ENCODE results near the gene KRTAP2-3. TPM values are rescaled to one million over a fixed set of nuclear protein-coding genes. Genes with fewer than 3 reads are reported as not detected.
"Not testable (repeated sequence)": the region's sequence is repeated elsewhere in the genome, so short reads cannot be mapped to it uniquely, and the experiment has no call there.

KRTAP2-3 gene
- not detected for total RNA-seq

DNA sequence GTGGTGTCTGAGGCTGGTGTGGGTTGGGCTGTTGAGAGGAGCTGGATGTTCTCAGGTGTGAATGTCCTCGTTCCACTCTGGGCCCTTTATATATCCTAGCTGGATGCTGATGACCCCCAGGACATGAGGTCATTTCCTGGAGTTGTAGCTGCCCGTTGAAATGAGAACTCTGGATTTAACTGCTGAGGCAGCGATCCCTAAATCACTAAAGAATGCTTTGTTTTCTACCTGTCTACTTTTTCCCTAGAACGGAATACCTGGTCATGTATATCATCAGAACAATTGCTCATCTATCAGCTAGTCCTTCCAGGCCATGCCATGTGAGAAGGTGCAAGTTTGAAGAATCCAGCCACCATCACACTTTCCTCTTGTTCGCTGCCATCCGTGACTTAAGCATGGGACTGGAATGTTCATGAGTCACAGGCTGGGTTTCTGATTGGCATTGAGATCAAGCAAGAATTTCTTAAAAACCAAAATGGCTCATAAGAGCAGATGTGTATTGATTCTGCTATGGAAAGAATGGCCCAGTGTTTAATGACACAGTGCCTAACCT is at the start of gene KRTAP2-3:
TSS of gene KRTAP2-3 (minus strand) at position 63 of the 553 bp plus-strand sequence. CDS start 64 bp downstream, outside the sequence.
- DNase-seq = no peak

GRCh38 chr17:41108728-41109386 is 48.9 kb upstream of the KRTAP2-3 start:
- DNase-seq = not testable (repeated sequence)

- DNase-seq = no peak
Observed at GRCh38 chr17:41107941-41108450, 48.1 kb upstream of the KRTAP2-3 start.

DNA sequence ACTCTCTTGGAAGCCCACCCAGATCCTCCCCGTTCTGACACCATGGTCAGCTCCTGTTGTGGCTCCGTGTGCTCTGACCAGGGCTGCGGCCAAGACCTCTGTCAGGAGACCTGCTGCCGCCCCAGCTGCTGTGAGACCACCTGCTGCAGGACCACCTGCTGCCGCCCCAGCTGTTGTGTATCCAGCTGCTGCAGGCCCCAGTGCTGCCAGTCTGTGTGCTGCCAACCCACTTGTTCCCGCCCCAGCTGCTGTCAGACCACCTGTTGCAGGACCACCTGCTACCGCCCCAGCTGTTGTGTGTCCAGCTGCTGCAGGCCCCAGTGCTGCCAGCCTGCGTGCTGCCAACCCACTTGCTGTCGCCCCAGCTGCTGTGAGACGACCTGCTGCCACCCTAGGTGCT is 45.4 kb upstream of the KRTAP2-3 start, which contains the start of gene KRTAP4-9:
TSS of gene KRTAP4-9 (plus strand) at position 43 of the 400 bp plus-strand sequence. CDS start at position 43, 0 bp downstream.
- DNase-seq = not testable (repeated sequence)

DNA sequence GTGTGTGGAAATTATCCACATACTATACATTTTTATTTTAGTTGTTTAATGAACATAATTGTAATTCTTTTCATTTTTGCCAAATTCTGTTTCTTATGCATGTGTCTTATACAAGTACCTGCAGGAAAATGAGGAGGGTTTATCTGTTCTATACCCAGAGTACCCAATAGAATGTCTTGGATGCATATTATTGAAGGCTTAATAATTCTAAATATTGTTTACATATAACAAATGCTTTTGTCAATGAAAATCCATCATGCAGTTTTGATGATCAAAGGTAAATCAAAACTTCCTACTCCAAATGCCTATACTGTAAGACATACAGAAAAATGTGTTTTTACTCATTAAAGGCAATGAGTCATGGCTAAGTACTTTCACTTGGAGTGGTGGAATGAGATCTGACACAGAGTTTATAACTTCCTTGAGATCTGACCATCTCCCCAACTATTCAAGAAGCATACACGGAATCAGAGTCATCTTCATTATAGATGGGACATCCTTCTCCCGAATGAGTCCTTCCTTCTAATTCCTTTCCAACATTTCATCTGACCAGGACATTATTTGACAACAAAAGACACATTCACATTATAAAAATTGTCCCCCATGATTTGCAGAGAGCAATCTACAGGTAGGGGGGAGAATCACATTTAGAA is 44.6 kb upstream of the KRTAP2-3 start:
- DNase-seq = not testable (repeated sequence)

DNA sequence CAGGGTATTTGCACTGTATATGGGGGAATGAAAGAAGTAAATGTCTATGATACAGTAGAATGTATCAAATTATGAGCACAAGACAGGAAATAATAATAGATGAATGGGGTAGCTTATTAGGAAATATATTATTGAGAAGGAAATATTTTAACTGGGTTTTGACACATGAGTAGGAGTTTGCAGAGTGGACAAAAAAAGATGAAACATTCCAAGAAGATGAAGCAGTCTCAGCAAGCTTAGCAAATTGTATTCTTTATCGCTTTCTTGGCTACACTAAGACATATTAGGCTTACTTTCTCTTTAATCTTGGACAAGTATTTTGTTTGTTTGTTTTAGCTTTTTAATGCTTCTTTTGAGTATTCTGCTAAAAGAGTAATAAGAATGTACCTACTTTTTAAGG is 44.0 kb upstream of the KRTAP2-3 start:
- DNase-seq = no peak

DNA sequence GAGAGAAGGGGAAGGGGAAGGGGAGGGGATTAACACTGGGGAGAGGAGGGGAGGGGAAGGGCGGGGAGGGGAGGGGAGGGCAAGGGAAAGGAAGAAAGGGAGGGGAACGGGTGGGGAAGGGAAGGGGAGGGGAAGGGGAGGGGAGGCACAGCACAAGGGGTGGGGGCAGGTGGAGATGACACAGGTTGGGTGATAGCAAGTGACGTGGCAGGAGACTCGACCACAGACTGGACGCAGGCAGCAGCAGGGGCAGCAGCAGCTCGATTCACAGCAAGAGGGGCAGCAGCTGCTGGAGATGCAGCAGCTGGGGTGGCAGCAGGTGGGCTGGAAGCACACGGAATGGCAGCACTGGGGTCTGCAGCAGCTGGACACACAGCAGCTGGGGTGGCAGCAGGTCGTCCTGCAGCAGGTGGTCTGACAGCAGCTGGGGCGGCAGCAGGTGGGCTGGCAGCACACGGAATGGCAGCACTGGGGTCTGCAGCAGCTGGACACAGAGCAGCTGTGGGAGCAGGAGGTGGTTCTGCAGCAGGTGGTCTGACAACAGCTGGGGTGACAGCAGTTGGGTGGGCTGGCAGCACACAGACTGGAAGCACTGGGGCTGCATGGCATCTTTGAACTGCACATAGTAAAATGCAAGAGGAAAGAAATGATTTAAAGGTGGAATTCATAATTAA is 41.8 kb upstream of the KRTAP2-3 start, which contains the start of gene KRTAP4-16:
TSS of gene KRTAP4-16 (minus strand) at position 624 of the 674 bp plus-strand sequence. CDS start at position 624, 0 bp downstream.
- DNase-seq = no peak

GRCh38 chr17:41099682-41100480 is 40.0 kb upstream of the KRTAP2-3 start:
- DNase-seq = not testable (repeated sequence)

GRCh38 chr17:41098481-41098880 is 38.6 kb upstream of the KRTAP2-3 start:
- DNase-seq = no peak

DNA sequence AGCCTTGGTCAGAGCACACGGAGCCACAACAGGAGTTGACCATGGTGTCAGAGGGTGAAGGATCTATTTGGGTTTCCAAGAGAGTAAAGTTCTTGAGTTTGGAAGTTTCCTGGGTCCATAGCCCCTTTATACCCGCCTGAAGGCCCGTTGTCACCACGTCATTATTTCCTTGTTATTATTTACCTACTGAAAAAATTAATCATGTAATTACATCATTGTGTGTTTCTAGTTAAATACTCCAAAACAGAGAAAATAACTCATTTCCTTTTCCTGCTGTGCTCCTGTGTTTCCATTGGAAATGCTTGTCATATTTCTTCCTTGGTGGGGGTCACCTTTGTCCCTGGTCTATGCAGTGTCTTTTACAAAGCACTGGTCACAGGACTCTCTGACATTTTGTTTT is 38.1 kb upstream of the KRTAP2-3 start, which contains the start of gene KRTAP4-8:
TSS of gene KRTAP4-8 (minus strand) at position 101 of the 400 bp plus-strand sequence. CDS start at position 43, 58 bp downstream.
- DNase-seq = no peak

GRCh38 chr17:41096055-41096454 is 36.1 kb upstream of the KRTAP2-3 start:
- DNase-seq = no peak

- DNase-seq = not testable (repeated sequence)
Observed at GRCh38 chr17:41088760-41089352, 28.9 kb upstream of the KRTAP2-3 start.

GRCh38 chr17:41084100-41084856 is 24.4 kb upstream of the KRTAP2-3 start, which contains the start of gene KRTAP4-7:
Gene KRTAP4-7 (plus strand): TSS chr17:41084150. CDS start chr17:41084207, 57 bp downstream.
- DNase-seq = not testable (repeated sequence)

- not testable (repeated sequence) for DNase-seq
Observed at GRCh38 chr17:41083427-41083826, 23.5 kb upstream of the KRTAP2-3 start.

- no peak for DNase-seq
Observed at GRCh38 chr17:41082626-41083025, 22.7 kb upstream of the KRTAP2-3 start.

DNA sequence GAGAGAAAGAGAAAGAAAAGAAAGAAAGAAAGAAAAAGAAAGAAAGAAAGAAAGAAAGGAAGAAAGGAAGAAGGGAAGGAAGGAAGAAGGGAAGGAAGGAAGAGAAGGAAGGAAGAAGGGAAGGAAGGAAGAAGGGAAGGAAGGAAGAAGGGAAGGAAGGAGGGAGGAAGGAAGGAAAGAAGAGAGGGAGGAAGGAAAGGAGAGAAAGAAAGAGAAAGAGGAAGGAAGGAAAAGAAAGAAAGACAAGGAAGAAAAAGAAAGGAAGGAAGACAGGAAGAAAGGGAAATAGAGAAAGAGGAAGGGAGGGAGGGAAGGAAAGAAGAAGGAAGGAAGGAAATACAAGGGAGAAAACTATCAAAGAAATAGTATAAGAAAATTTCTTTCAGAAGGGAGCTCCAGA is 16.9 kb upstream of the KRTAP2-3 start:
- no peak for DNase-seq

GRCh38 chr17:41073676-41074075 is 13.8 kb upstream of the KRTAP2-3 start:
- DNase-seq = no peak

DNA sequence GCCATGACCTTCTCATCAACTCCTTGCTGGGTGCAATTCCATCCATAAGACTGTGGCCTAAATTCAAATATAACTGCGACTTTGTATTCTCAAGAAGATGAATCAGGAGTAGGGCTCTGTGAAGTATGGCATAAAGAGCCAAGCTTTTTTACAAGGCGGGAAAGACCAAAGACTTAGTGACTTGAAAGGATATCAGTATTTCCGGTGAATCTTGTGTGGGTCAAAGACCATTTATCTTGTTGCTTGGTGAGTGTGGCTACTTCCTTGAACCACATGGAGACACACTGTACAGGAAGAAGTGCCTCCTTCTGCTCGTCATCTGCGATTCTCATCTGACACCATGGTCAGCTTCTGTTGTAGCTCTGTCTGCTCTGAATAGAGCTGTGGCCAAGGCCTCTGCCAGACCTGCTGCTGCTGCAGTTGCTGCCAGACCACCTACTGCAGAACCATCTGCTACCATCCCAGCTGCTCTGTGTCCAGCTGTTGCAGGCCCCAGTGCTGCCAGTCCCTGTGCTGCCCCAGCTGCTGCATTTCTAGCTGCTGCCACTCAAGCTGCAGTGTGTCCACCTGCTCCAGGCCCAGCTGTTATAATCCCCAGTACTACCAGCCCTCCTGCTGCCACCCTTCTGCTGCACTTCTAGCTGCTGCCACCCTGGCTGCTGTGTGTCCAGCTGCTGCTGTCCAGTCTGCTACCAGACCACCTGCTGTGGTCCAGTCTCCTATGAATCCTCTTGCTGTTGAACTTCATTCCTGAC is 11.9 kb upstream of the KRTAP2-3 start:
- DNase-seq = no peak

GRCh38 chr17:41069031-41069430 is 9.1 kb upstream of the KRTAP2-3 start:
- DNase-seq = no peak
